Brain pericyte (primary cell): ENCODE measurements around the gene EMILIN1.
A peak's percentile ranks its signal among the peaks of the same experiment; 100 is the strongest.

Source experiments
- DNase-seq: peaks from one replicate; pipeline ENCODE4 v3.0.0-alpha.2; 2012; ENCODE audit warnings: low read depth, low spot score

The EMILIN1 gene

DNA sequence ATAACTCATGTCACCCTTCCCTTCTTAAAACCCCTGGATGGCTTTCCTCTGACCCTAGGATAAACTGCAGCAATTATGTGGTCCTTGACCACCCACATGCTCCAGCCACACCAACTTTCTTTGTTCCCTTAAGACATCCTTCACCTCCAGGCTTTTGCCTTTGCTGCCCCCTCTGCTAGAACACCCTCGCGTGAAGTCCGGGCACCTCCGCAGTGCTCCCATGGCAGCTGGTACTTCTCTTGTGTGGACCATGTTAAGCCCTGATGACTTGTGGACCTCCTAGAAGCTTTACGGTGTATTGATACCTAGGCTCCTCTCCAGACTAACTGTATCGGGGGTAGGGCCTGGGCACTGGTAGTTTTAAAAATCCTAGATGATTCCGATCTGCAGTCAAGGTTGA is 44.4 kb downstream of the EMILIN1 start:
- DNase-seq: no peak

DNA sequence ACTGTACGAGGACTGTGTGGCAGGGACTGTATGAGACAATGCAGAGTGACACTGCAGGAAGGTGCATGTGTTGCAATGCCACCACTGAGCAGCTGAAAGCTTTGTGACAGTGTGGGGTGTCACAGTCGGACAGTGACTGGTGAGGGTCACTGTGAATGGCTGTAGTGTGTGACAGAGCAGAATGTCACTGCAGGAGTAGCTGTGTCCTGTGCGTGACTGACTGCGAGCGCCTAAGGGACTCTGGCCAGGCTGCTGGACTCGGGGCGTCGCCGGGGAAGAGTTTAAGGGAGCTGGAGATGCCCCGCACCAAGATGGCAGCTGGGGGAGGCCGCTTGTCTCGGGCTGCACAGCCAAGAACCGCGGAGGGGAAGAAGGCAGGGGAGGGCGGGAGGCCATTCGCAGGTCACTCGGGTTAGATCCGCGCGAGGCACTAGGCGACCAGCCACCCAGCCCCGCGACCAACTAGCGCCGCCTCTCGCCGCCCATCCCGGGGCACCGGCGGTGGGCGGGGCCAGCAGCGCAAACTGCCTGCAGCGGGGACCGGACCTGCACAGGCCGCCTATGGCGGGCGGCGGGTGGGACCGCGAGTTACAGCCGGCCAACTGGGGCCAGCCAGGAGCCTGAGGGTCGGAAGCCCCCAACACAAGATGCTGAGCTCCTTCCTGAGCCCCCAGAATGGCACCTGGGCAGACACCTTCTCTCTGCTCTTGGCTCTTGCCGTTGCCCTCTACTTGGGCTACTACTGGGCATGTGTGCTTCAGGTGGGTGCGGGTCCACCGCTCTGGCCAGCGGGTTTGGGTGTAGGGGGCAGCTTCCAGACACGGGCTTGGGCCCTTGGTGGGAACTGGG is 45.1 kb downstream of the EMILIN1 start, which contains the start of gene ABHD1:
Gene ABHD1, plus strand, starts transcription at position 514 of the 849 bp plus-strand sequence. Its CDS starts 134 bp downstream, at position 648.
- no peak for DNase-seq

DNA sequence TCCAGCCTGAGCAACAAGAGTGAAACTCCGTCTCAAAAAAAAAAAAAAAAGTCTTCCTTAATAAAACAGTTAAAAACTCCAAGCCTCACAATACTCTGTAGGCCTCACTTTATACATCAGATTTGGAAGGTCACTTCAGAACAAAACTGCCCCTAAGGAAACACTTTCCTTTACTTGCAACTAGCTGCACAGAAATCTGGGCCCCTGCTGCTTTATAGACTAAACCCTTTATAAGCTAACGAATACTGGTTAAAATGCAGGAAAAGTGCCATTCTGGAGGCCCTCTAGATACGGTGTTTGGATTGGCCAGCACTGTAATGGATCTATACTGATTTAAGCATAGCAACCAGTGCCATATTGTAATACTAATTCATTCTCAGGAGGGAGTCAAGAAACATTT is 46.7 kb downstream of the EMILIN1 start:
- DNase-seq: no peak

DNA sequence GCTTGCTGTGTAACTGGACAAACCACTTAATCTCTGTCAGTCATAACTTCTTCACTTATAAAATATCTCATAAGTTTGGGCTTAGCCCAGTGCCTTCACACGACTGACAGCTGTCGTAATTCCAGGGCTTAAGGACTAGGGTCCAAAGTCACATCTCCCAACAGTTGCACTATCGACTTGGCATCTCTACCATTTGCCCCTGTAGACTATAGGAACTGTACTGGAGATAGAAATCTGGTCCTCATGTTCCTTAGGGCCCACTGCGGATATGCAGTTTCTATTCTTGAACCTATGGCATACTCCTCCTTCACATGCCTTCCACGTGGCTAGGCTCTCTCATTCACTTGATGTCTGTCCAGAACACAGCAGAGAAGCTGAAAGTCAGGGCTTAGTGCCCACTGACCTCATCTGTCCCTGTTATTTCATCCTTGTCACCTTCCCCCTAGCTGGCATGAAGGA is 47.9 kb downstream of the EMILIN1 start:
- no peak for DNase-seq

- DNase-seq: no peak
Observed at GRCh38 chr2:27127883-27128667, 49.7 kb downstream of the EMILIN1 start.

DNA sequence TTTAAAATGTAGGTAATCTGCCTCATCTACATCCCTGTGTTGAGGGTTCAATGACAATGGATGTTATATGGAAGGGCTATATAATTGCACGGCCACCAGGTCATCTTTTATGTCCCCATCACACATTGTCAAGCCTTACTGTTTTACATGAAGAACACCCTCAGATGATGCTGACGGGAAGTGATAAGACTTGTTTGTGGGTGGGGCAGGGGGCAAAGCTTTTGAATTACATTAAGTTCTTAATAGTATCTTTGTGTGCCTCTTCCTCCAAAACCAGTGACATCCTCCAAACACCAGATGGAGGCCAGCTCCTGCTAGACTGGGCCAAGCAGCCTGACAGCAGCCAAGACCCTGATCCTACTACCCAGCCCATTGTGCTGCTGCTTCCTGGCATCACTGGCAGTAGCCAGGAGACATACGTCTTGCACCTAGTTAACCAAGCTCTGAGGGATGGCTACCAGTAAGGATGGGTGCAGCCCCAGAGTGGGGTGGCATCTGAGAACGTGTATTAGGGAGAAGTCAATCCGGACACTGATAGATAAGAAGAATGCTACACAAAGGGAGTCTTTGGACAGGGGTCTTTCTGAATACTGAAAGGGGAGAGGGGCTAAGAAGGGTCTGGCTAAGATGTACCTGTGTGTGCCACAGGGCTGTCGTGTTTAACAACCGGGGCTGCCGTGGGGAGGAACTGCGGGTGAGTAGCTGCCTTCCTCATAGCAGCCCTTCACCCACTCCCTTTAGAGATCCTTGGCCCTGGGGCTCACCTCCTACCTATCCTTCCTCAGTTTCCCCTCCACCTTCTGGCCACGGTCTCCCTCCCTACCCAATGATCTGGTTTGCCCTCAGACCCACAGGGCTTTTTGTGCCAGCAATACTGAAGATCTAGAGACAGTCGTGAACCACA is 50.5 kb downstream of the EMILIN1 start:
- no peak for DNase-seq

GRCh38 chr2:27130396-27130795 is 52.0 kb downstream of the EMILIN1 start:
- DNase-seq: no peak

DNA sequence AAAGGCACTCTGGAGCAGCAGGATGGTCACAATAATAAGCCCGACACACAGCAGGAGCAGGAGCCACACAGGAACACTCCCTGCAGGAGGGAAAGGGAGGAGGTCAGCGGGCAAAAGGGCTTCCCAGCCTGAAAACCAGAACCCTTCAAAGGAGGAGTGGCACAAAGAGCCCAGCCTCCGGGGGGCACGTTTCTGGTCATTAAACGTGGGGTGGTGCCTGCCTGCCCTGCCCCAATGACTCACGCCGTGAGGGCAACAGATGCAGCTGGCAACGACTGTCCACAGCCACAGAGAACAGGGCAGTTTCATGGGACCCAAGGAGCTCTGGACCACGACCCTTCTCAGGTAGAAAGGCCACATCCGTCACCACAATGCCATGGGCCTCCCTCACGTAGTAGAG is 53.0 kb downstream of the EMILIN1 start:
- DNase-seq: no peak

GRCh38 chr2:27133195-27133875 is 54.9 kb downstream of the EMILIN1 start:
- DNase-seq: no peak

- DNase-seq: peak; percentile 91
Observed at GRCh38 chr2:27133905-27134780, 55.7 kb downstream of the EMILIN1 start, which contains the start of gene PREB. TSS of gene PREB (minus strand) at chr2:27134636. CDS start at chr2:27134421, 215 bp downstream.

- no peak for DNase-seq
Observed at GRCh38 chr2:27134781-27135477, 56.5 kb downstream of the EMILIN1 start.

- DNase-seq: no peak
Observed at GRCh38 chr2:27135478-27135955, 57.1 kb downstream of the EMILIN1 start.
